H9 (cell line): ENCODE data around the gene MMP17. TPM values are rescaled to one million over a fixed set of nuclear protein-coding genes. Genes with fewer than 3 reads are reported as not detected.

Experiments
- DNase-seq: peaks from one replicate; pipeline ENCODE4 v3.0.0-alpha.2; 2017
- H2AFZ ChIP-seq: one replicate; pipeline ENCODE4 v1.6.1; 2013; ENCODE audit warnings: mild to moderate bottlenecking, low read length, control low read depth, moderate library complexity
- H2AK5ac ChIP-seq: 2 replicates; pipeline ENCODE4 v1.6.1; 2013; ENCODE audit warnings: low read length, control low read depth, mixed read lengths; ENCODE audit not compliant: insufficient read length
- H2BK120ac ChIP-seq: one replicate; pipeline ENCODE4 v1.6.1; 2013; ENCODE audit warnings: low read depth, mild to moderate bottlenecking, low read length, control low read depth, inconsistent platforms; ENCODE audit not compliant: poor library complexity, severe bottlenecking
- H2BK12ac ChIP-seq: 2 replicates; pipeline ENCODE4 v1.6.1; 2013; ENCODE audit warnings: low read length, control low read depth, mixed read lengths, low read depth; ENCODE audit not compliant: insufficient read length
- H2BK15ac ChIP-seq: 2 replicates; pipeline ENCODE4 v1.6.1; 2013; ENCODE audit warnings: low read depth, low read length, control low read depth
- H2BK20ac ChIP-seq: one replicate; pipeline ENCODE4 v1.6.1; 2013; ENCODE audit warnings: low read depth, mild to moderate bottlenecking, low read length, control low read depth, inconsistent platforms; ENCODE audit not compliant: poor library complexity, severe bottlenecking
- H2BK5ac ChIP-seq: 2 replicates; pipeline ENCODE4 v1.6.1; 2013; ENCODE audit warnings: low read length, control low read depth, mixed read lengths; ENCODE audit not compliant: insufficient read length
- H3K14ac ChIP-seq: 2 replicates; pipeline ENCODE4 v1.6.1; 2013; ENCODE audit warnings: low read length, control low read depth; ENCODE audit not compliant: insufficient read depth
- H3K18ac ChIP-seq: 2 replicates; pipeline ENCODE4 v1.6.1; 2013; ENCODE audit warnings: low read depth, mild to moderate bottlenecking, mixed read lengths, low read length, control low read depth; ENCODE audit not compliant: insufficient read length
- H3K23ac ChIP-seq: 2 replicates; pipeline ENCODE4 v1.6.1; 2013; ENCODE audit warnings: low read length, control low read depth, mixed read lengths, low read depth; ENCODE audit not compliant: insufficient read length
- H3K23me2 ChIP-seq: 2 replicates; pipeline ENCODE4 v1.6.1; 2013; ENCODE audit warnings: low read depth, mild to moderate bottlenecking, mixed read lengths, low read length, control low read depth; ENCODE audit not compliant: insufficient read length, poor library complexity, severe bottlenecking
- H3K27ac ChIP-seq: 2 replicates; pipeline ENCODE4 v1.5.1; 2013; ENCODE audit warnings: low read length, control low read depth, mixed read lengths, low read depth; ENCODE audit not compliant: insufficient read length
- H3K27me3 ChIP-seq: 2 replicates; pipeline ENCODE4 v1.6.1; 2013; ENCODE audit warnings: low read length, control low read depth, inconsistent platforms; ENCODE audit not compliant: insufficient read depth
- H3K4ac ChIP-seq: 2 replicates; pipeline ENCODE4 v1.6.1; 2013; ENCODE audit warnings: low read depth, mild to moderate bottlenecking, control low read depth, inconsistent platforms, low read length, moderate library complexity
- H3K4me1 ChIP-seq: 2 replicates; pipeline ENCODE4 v1.6.1; 2013; ENCODE audit warnings: low read length, control low read depth, inconsistent platforms; ENCODE audit not compliant: insufficient read depth
- H3K4me2 ChIP-seq: 2 replicates; pipeline ENCODE4 v1.6.1; 2013; ENCODE audit warnings: low read length, control low read depth, mixed read lengths; ENCODE audit not compliant: insufficient read length, insufficient read depth
- H3K56ac ChIP-seq: 2 replicates; pipeline ENCODE4 v1.6.1; 2013; ENCODE audit warnings: low read depth, mild to moderate bottlenecking, mixed read lengths, low read length, control low read depth; ENCODE audit not compliant: insufficient read length
- H3K79me1 ChIP-seq: 2 replicates; pipeline ENCODE4 v1.6.1; 2013; ENCODE audit warnings: low read depth, mild to moderate bottlenecking, moderate library complexity, low read length, control low read depth, inconsistent platforms; ENCODE audit not compliant: insufficient read depth, poor library complexity, severe bottlenecking
- H3K79me2 ChIP-seq: 2 replicates; pipeline ENCODE4 v1.6.1; 2013; ENCODE audit warnings: low read length, control low read depth, inconsistent platforms; ENCODE audit not compliant: insufficient read depth
- H3K9ac ChIP-seq: 2 replicates; pipeline ENCODE4 v1.6.1; 2013; ENCODE audit warnings: low read length, control low read depth, mixed read lengths; ENCODE audit not compliant: insufficient read length; ENCODE audit errors: extremely low read depth
- H3K9me3 ChIP-seq: one replicate; pipeline ENCODE4 v1.6.1; 2013; ENCODE audit warnings: low read depth, low read length, inconsistent platforms; ENCODE audit not compliant: control insufficient read depth
- H3T11ph ChIP-seq: one replicate; pipeline ENCODE4 v1.6.1; 2013; ENCODE audit warnings: mild to moderate bottlenecking, low read length, control low read depth, inconsistent platforms
- H4K20me1 ChIP-seq: one replicate; pipeline ENCODE4 v1.6.1; 2013; ENCODE audit not compliant: control insufficient read depth, insufficient read length, insufficient read depth
- H4K5ac ChIP-seq: 2 replicates; pipeline ENCODE4 v1.6.1; 2013; ENCODE audit warnings: low read depth, mild to moderate bottlenecking, mixed read lengths, low read length, control low read depth; ENCODE audit not compliant: insufficient read length
- H4K8ac ChIP-seq: replicated peaks from 2 replicates; pipeline ENCODE4 v1.6.1; 2013; ENCODE audit warnings: low read length, control low read depth, mixed read lengths, low read depth; ENCODE audit not compliant: insufficient read length
- H4K91ac ChIP-seq: 2 replicates; pipeline ENCODE4 v1.6.1; 2013; ENCODE audit warnings: low read depth, mild to moderate bottlenecking, moderate library complexity, mixed read lengths, low read length, control low read depth; ENCODE audit not compliant: insufficient read length
- H3K27ac Mint-ChIP-seq, 3 experiments: 2 replicates in 2 of 3; 3 replicates in 1 of 3; pipeline ENCODE4 v1.8.0; 2020 to 2021; ENCODE audit warnings: mixed read lengths in 3 of 3, mild to moderate bottlenecking in 1 of 3, moderate library complexity in 1 of 3
- H3K27me3 Mint-ChIP-seq: 2 replicates; pipeline ENCODE4 v1.8.0; 2021; ENCODE audit warnings: low read depth, mild to moderate bottlenecking, moderate library complexity, mixed read lengths
- H3K36me3 Mint-ChIP-seq, 3 experiments: 2 replicates in 2 of 3; 3 replicates in 1 of 3; pipeline ENCODE4 v1.8.0; 2020 to 2021; ENCODE audit warnings: low read depth in 3 of 3, mixed read lengths in 3 of 3; ENCODE audit not compliant: insufficient read depth in 1 of 3
- H3K4me1 Mint-ChIP-seq, 2 experiments: 2 replicates each; pipeline ENCODE4 v1.8.0; 2020; ENCODE audit warnings: mixed read lengths in 2 of 2
- H3K4me3 Mint-ChIP-seq, 2 experiments: 2 replicates in 1 of 2; 3 replicates in 1 of 2; pipeline ENCODE4 v1.8.0; 2020 to 2021; ENCODE audit warnings: mild to moderate bottlenecking in 2 of 2, mixed read lengths in 2 of 2, moderate library complexity in 1 of 2
- H3K9me3 Mint-ChIP-seq, 2 experiments: 2 replicates in 1 of 2; 3 replicates in 1 of 2; pipeline ENCODE4 v1.8.0; 2020; ENCODE audit warnings: mild to moderate bottlenecking in 2 of 2, mixed read lengths in 2 of 2, moderate library complexity in 1 of 2
- CTCF ChIP-seq: fragments of 200-600 bp; sonication (generic); conservative IDR thresholded peaks from 3 replicates; pipeline ENCODE4 v1.8.0; 2021; ENCODE audit warnings: antibody characterized with exemption, mild to moderate bottlenecking
- WGBS: extraction: QIAGEN DNeasy Blood & Tissue Kit; methylation state at CpG from one replicate; pipeline ENCODE4 v1.1.7; 2013; ENCODE audit warnings: missing lambda C conversion rate, low lambda C conversion rate, mixed read lengths; ENCODE audit not compliant: insufficient read length; ENCODE audit errors: extremely low coverage; 5-methylcytosine and 5-hydroxymethylcytosine counted together
- total RNA-seq: library from RNA; stranded (reverse); gene quantifications from 2 replicates; pipeline ENCODE4 v1.2.1, GENCODE V29; 2021

Gene MMP17
- total RNA-seq, 1 experiment from 2014 or later, result 14.8 TPM

DNA sequence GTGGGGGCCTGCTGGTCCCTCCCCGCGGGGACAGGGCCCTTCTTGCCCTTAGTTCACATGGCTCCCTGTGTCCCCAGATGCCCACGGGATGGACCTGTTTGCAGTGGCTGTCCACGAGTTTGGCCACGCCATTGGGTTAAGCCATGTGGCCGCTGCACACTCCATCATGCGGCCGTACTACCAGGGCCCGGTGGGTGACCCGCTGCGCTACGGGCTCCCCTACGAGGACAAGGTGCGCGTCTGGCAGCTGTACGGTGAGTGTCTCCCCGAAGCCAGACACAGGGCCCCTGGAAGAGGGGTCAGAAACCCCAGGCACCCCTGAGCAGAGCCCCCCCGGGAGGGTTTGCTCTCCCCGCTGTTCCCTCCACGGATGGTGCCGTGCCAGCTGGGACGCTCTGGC lies 13.4 kb downstream of the MMP17 start:
- Histone ChIP-seq H4K8ac (no peak overlapping the region), H3T11ph (no peak overlapping the region), H3K4me1 (no peaks in the 10 kb centered on the region), H3K27me3 (no peaks in the 10 kb centered on the region), H3K79me2 (no peaks in the 10 kb centered on the region), H3K18ac (no peak overlapping the region), H2AFZ (no peak overlapping the region), H4K5ac (no peak overlapping the region), H4K91ac (no peak overlapping the region), H2BK15ac (no peak overlapping the region), H2AK5ac (no peak overlapping the region), H3K4me2 (no peak overlapping the region), H3K56ac (no peak overlapping the region), H4K20me1 (no peaks in the 10 kb centered on the region), H3K14ac (no peak overlapping the region), H2BK120ac (no peak overlapping the region), H2BK5ac (no peak overlapping the region), H3K9ac (no peak overlapping the region), H2BK20ac (no peak overlapping the region), H3K23ac (no peak overlapping the region), H3K4ac (no peak overlapping the region), H3K9me3 (no peaks in the 10 kb centered on the region), H3K79me1 (no peaks in the 10 kb centered on the region), H2BK12ac (no peak overlapping the region), H3K23me2 (no peaks in the 10 kb centered on the region), H3K27ac (no peak overlapping the region)
- no peak overlapping the region for H3K4me3 Mint-ChIP-seq
- H3K4me1 Mint-ChIP-seq, result no peaks in the 10 kb centered on the region
- DNase-seq, result no peak
- TF ChIP-seq CTCF, result no peak
- H3K36me3 Mint-ChIP-seq, result peaks cover 4 to 30% (median 12%) of the 10 kb centered on the region in 3 experiments
- no peaks in the 10 kb centered on the region for H3K27me3 Mint-ChIP-seq
- no peaks in the 10 kb centered on the region for H3K9me3 Mint-ChIP-seq
- WGBS, result no CpG with 5 or more reads among the region's 22 CpGs
- H3K27ac Mint-ChIP-seq, result no peak overlapping the region
